H9 (cell line): Measurements from ENCODE around the gene TTYH2. TPM values are rescaled to one million over a fixed set of nuclear protein-coding genes. Genes with fewer than 3 reads are reported as not detected.
A peak's percentile ranks its signal among the peaks of the same experiment; 100 is the strongest.

ENCODE experiments used
- DNase-seq: peaks from one replicate; pipeline ENCODE4 v3.0.0-alpha.2; 2017
- H2AFZ ChIP-seq: one replicate; pipeline ENCODE4 v1.6.1; 2013; ENCODE audit warnings: mild to moderate bottlenecking, low read length, control low read depth, moderate library complexity
- H2AK5ac ChIP-seq: 2 replicates; pipeline ENCODE4 v1.6.1; 2013; ENCODE audit warnings: low read length, control low read depth, mixed read lengths; ENCODE audit not compliant: insufficient read length
- H2BK120ac ChIP-seq: one replicate; pipeline ENCODE4 v1.6.1; 2013; ENCODE audit warnings: low read depth, mild to moderate bottlenecking, low read length, control low read depth, inconsistent platforms; ENCODE audit not compliant: poor library complexity, severe bottlenecking
- H2BK12ac ChIP-seq: 2 replicates; pipeline ENCODE4 v1.6.1; 2013; ENCODE audit warnings: low read length, control low read depth, mixed read lengths, low read depth; ENCODE audit not compliant: insufficient read length
- H2BK15ac ChIP-seq: 2 replicates; pipeline ENCODE4 v1.6.1; 2013; ENCODE audit warnings: low read depth, low read length, control low read depth
- H2BK20ac ChIP-seq: one replicate; pipeline ENCODE4 v1.6.1; 2013; ENCODE audit warnings: low read depth, mild to moderate bottlenecking, low read length, control low read depth, inconsistent platforms; ENCODE audit not compliant: poor library complexity, severe bottlenecking
- H2BK5ac ChIP-seq: 2 replicates; pipeline ENCODE4 v1.6.1; 2013; ENCODE audit warnings: low read length, control low read depth, mixed read lengths; ENCODE audit not compliant: insufficient read length
- H3K14ac ChIP-seq: 2 replicates; pipeline ENCODE4 v1.6.1; 2013; ENCODE audit warnings: low read length, control low read depth; ENCODE audit not compliant: insufficient read depth
- H3K18ac ChIP-seq: 2 replicates; pipeline ENCODE4 v1.6.1; 2013; ENCODE audit warnings: low read depth, mild to moderate bottlenecking, mixed read lengths, low read length, control low read depth; ENCODE audit not compliant: insufficient read length
- H3K23ac ChIP-seq: 2 replicates; pipeline ENCODE4 v1.6.1; 2013; ENCODE audit warnings: low read length, control low read depth, mixed read lengths, low read depth; ENCODE audit not compliant: insufficient read length
- H3K23me2 ChIP-seq: 2 replicates; pipeline ENCODE4 v1.6.1; 2013; ENCODE audit warnings: low read depth, mild to moderate bottlenecking, mixed read lengths, low read length, control low read depth; ENCODE audit not compliant: insufficient read length, poor library complexity, severe bottlenecking
- H3K27ac ChIP-seq: 2 replicates; pipeline ENCODE4 v1.5.1; 2013; ENCODE audit warnings: low read length, control low read depth, mixed read lengths, low read depth; ENCODE audit not compliant: insufficient read length
- H3K27me3 ChIP-seq: 2 replicates; pipeline ENCODE4 v1.6.1; 2013; ENCODE audit warnings: low read length, control low read depth, inconsistent platforms; ENCODE audit not compliant: insufficient read depth
- H3K4ac ChIP-seq: 2 replicates; pipeline ENCODE4 v1.6.1; 2013; ENCODE audit warnings: low read depth, mild to moderate bottlenecking, control low read depth, inconsistent platforms, low read length, moderate library complexity
- H3K4me1 ChIP-seq: 2 replicates; pipeline ENCODE4 v1.6.1; 2013; ENCODE audit warnings: low read length, control low read depth, inconsistent platforms; ENCODE audit not compliant: insufficient read depth
- H3K4me2 ChIP-seq: 2 replicates; pipeline ENCODE4 v1.6.1; 2013; ENCODE audit warnings: low read length, control low read depth, mixed read lengths; ENCODE audit not compliant: insufficient read length, insufficient read depth
- H3K56ac ChIP-seq: 2 replicates; pipeline ENCODE4 v1.6.1; 2013; ENCODE audit warnings: low read depth, mild to moderate bottlenecking, mixed read lengths, low read length, control low read depth; ENCODE audit not compliant: insufficient read length
- H3K79me1 ChIP-seq: 2 replicates; pipeline ENCODE4 v1.6.1; 2013; ENCODE audit warnings: low read depth, mild to moderate bottlenecking, moderate library complexity, low read length, control low read depth, inconsistent platforms; ENCODE audit not compliant: insufficient read depth, poor library complexity, severe bottlenecking
- H3K79me2 ChIP-seq: 2 replicates; pipeline ENCODE4 v1.6.1; 2013; ENCODE audit warnings: low read length, control low read depth, inconsistent platforms; ENCODE audit not compliant: insufficient read depth
- H3K9ac ChIP-seq: 2 replicates; pipeline ENCODE4 v1.6.1; 2013; ENCODE audit warnings: low read length, control low read depth, mixed read lengths; ENCODE audit not compliant: insufficient read length; ENCODE audit errors: extremely low read depth
- H3K9me3 ChIP-seq: one replicate; pipeline ENCODE4 v1.6.1; 2013; ENCODE audit warnings: low read depth, low read length, inconsistent platforms; ENCODE audit not compliant: control insufficient read depth
- H3T11ph ChIP-seq: one replicate; pipeline ENCODE4 v1.6.1; 2013; ENCODE audit warnings: mild to moderate bottlenecking, low read length, control low read depth, inconsistent platforms
- H4K20me1 ChIP-seq: one replicate; pipeline ENCODE4 v1.6.1; 2013; ENCODE audit not compliant: control insufficient read depth, insufficient read length, insufficient read depth
- H4K5ac ChIP-seq: 2 replicates; pipeline ENCODE4 v1.6.1; 2013; ENCODE audit warnings: low read depth, mild to moderate bottlenecking, mixed read lengths, low read length, control low read depth; ENCODE audit not compliant: insufficient read length
- H4K8ac ChIP-seq: replicated peaks from 2 replicates; pipeline ENCODE4 v1.6.1; 2013; ENCODE audit warnings: low read length, control low read depth, mixed read lengths, low read depth; ENCODE audit not compliant: insufficient read length
- H4K91ac ChIP-seq: 2 replicates; pipeline ENCODE4 v1.6.1; 2013; ENCODE audit warnings: low read depth, mild to moderate bottlenecking, moderate library complexity, mixed read lengths, low read length, control low read depth; ENCODE audit not compliant: insufficient read length
- H3K27ac Mint-ChIP-seq, 3 experiments: 2 replicates in 2 of 3; 3 replicates in 1 of 3; pipeline ENCODE4 v1.8.0; 2020 to 2021; ENCODE audit warnings: mixed read lengths in 3 of 3, mild to moderate bottlenecking in 1 of 3, moderate library complexity in 1 of 3
- H3K27me3 Mint-ChIP-seq: 2 replicates; pipeline ENCODE4 v1.8.0; 2021; ENCODE audit warnings: low read depth, mild to moderate bottlenecking, moderate library complexity, mixed read lengths
- H3K36me3 Mint-ChIP-seq, 3 experiments: 2 replicates in 2 of 3; 3 replicates in 1 of 3; pipeline ENCODE4 v1.8.0; 2020 to 2021; ENCODE audit warnings: low read depth in 3 of 3, mixed read lengths in 3 of 3; ENCODE audit not compliant: insufficient read depth in 1 of 3
- H3K4me1 Mint-ChIP-seq, 2 experiments: 2 replicates each; pipeline ENCODE4 v1.8.0; 2020; ENCODE audit warnings: mixed read lengths in 2 of 2
- H3K4me3 Mint-ChIP-seq, 2 experiments: 2 replicates in 1 of 2; 3 replicates in 1 of 2; pipeline ENCODE4 v1.8.0; 2020 to 2021; ENCODE audit warnings: mild to moderate bottlenecking in 2 of 2, mixed read lengths in 2 of 2, moderate library complexity in 1 of 2
- H3K9me3 Mint-ChIP-seq, 2 experiments: 2 replicates in 1 of 2; 3 replicates in 1 of 2; pipeline ENCODE4 v1.8.0; 2020; ENCODE audit warnings: mild to moderate bottlenecking in 2 of 2, mixed read lengths in 2 of 2, moderate library complexity in 1 of 2
- WGBS: extraction: QIAGEN DNeasy Blood & Tissue Kit; methylation state at CpG from one replicate; pipeline ENCODE4 v1.1.7; 2013; ENCODE audit warnings: missing lambda C conversion rate, low lambda C conversion rate, mixed read lengths; ENCODE audit not compliant: insufficient read length; ENCODE audit errors: extremely low coverage; 5-methylcytosine and 5-hydroxymethylcytosine counted together
- total RNA-seq: library from RNA; stranded (reverse); gene quantifications from 2 replicates; pipeline ENCODE4 v1.2.1, GENCODE V29; 2021
- TF ChIP-seq, protein P1 (sequence below): fragments of 200-600 bp; sonication (generic); conservative IDR thresholded peaks from 3 replicates; pipeline ENCODE4 v1.8.0; 2021; ENCODE audit warnings: antibody characterized with exemption, mild to moderate bottlenecking

Gene TTYH2
- total RNA-seq, 1 experiment from 2014 or later = 1.6 TPM

DNA sequence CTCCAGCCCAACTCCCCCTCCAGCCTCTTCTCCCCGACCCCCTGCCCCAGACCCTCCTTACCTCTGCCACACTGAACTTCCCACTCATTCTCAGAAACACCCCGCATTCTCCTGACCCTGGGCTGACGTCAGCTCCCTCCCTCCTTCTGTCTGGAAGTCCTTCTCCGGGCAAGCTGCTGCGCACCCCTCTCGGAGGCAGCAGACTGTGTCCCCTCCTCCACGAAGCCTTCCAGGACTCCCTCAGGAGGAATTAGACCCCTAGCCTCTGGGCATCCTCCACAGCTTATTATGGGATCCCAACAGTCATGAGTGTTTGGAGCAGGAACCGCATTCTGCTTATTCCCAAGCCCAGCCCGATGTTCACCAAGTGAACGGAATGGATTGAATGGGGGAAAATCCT is 13.3 kb upstream of the TTYH2 start:
- no peak overlapping the region for H3K56ac ChIP-seq
- Mint-ChIP-seq H3K27ac (no peak overlapping the region), H3K9me3 (peaks cover 3% of the 10 kb centered on the region in 2 experiments; a peak in 3 of 5 replicates), H3K36me3 (peaks cover 13 to 16% (median 16%) of the 10 kb centered on the region in 3 experiments), H3K4me1 (peaks cover 10 to 27% of the 10 kb centered on the region in 2 experiments), H3K4me3 (no peak overlapping the region), H3K27me3 (peaks cover 51% of the 10 kb centered on the region)
- TF ChIP-seq, protein P1, sequence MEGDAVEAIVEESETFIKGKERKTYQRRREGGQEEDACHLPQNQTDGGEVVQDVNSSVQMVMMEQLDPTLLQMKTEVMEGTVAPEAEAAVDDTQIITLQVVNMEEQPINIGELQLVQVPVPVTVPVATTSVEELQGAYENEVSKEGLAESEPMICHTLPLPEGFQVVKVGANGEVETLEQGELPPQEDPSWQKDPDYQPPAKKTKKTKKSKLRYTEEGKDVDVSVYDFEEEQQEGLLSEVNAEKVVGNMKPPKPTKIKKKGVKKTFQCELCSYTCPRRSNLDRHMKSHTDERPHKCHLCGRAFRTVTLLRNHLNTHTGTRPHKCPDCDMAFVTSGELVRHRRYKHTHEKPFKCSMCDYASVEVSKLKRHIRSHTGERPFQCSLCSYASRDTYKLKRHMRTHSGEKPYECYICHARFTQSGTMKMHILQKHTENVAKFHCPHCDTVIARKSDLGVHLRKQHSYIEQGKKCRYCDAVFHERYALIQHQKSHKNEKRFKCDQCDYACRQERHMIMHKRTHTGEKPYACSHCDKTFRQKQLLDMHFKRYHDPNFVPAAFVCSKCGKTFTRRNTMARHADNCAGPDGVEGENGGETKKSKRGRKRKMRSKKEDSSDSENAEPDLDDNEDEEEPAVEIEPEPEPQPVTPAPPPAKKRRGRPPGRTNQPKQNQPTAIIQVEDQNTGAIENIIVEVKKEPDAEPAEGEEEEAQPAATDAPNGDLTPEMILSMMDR = no peak
- peaks cover 13% of the 10 kb centered on the region; the same call in 1 of the 2 replicates for H3K79me2 ChIP-seq
- H4K91ac ChIP-seq = no peak overlapping the region
- no peak overlapping the region for H2BK120ac ChIP-seq
- H3K18ac ChIP-seq = no peak overlapping the region
- no peak overlapping the region for H3K27ac ChIP-seq
- H2BK5ac ChIP-seq = no peak overlapping the region
- peak overlapping the region; percentile 2 for H3K4me2 ChIP-seq
- H2BK15ac ChIP-seq = no peak overlapping the region
- H3K14ac ChIP-seq = no peak overlapping the region
- no peaks in the 10 kb centered on the region; the same call in 1 of the 2 replicates for H3K27me3 ChIP-seq
- no peak overlapping the region for H2AFZ ChIP-seq
- H3K4me1 ChIP-seq = 0 out of 2 replicates have a peak, but pooled peaks cover 2% of the 10 kb centered on the region
- DNase-seq = no peak
- H2AK5ac ChIP-seq = no peak overlapping the region
- no peak overlapping the region for H3K23ac ChIP-seq
- no peak overlapping the region for H4K8ac ChIP-seq
- no peak overlapping the region for H4K5ac ChIP-seq
- no peak overlapping the region for H3T11ph ChIP-seq
- no peak overlapping the region for H3K9ac ChIP-seq
- no CpG with 5 or more reads among the region's 10 CpGs for WGBS
- H3K4ac ChIP-seq = no peak overlapping the region
- H4K20me1 ChIP-seq = no peaks in the 10 kb centered on the region
- H3K9me3 ChIP-seq = no peaks in the 10 kb centered on the region
- peaks cover under 1% of the 10 kb centered on the region for H3K79me1 ChIP-seq
- peaks cover 8% of the 10 kb centered on the region for H3K23me2 ChIP-seq
- H2BK20ac ChIP-seq = no peak overlapping the region
- no peak overlapping the region for H2BK12ac ChIP-seq
